Measurements from ENCODE around the gene PSMC3.

Gene PSMC3

GRCh38 chr11:47426062-47426956 is at the start of gene PSMC3:
PSMC3 (minus strand) TSS chr11:47426439; CDS start chr11:47426279, 160 bp downstream.
- DNase-seq: peak; percentile 91

- no peak for DNase-seq
Measured at GRCh38 chr11:47470671-47471070, 44.4 kb upstream of the PSMC3 start.

GRCh38 chr11:47469361-47470179 is 43.3 kb upstream of the PSMC3 start:
- no peak for DNase-seq

DNA sequence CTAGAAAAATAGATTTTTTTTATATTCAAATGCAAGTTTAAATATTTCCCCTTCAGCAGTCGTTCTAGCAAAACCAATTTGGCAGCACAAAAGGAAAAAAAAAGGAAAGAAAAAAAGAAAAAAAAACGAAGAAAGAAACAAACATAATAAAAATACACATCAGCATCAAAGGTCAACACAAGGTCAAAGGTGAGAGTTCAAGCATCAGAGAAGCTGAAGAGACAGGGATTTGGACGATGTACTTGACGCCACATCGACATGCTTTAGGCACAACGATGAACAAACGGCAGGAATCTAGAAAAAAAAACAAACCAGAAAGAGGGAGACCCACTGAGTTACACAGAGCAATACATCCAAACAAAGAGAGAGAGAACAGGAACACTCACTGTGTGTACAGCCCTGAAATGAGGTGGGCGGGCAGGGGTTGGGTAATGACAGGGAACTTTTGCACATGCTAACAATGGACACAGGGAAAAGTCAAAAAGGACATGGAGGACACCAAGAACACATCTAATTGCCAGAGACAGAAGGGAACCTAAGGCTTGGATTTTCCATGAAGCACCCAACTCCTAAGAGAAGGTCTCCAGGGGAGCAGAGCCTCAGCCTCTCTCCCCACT is 42.5 kb upstream of the PSMC3 start:
- no peak for DNase-seq

- DNase-seq: peak; percentile 91
Measured at GRCh38 chr11:47467357-47467756, 41.1 kb upstream of the PSMC3 start.

DNA sequence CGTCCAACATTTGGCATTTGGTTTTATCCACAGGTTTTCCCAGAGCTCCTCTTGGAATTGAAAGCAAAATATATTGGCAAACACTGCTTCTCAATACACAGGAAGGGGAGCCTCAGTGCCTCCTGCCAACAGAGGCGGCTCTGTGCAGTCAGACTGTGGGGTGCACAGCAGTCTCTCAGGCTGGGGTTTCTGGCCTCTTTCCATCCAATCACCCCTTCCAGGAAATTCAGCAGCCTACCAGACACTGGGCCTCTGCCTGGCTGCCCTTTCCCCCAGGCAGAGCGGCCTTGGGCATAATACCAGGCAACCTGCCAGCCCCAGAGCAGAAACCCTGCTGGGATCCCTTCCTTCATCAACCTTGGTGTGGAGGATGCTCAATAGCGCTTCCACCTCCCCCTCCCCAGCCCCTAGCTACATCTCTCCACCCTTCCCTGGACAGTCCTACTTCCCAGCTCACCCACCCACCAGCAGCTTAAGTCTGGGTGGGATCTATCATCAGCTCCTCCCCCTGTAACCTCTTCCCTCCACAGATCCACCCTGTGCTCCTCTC is 40.5 kb upstream of the PSMC3 start:
- peak; percentile 96 for DNase-seq

- DNase-seq: no peak
Measured at GRCh38 chr11:47466201-47466600, 40.0 kb upstream of the PSMC3 start.

- peak; percentile 14 for DNase-seq
Measured at GRCh38 chr11:47464483-47464882, 38.2 kb upstream of the PSMC3 start.

DNA sequence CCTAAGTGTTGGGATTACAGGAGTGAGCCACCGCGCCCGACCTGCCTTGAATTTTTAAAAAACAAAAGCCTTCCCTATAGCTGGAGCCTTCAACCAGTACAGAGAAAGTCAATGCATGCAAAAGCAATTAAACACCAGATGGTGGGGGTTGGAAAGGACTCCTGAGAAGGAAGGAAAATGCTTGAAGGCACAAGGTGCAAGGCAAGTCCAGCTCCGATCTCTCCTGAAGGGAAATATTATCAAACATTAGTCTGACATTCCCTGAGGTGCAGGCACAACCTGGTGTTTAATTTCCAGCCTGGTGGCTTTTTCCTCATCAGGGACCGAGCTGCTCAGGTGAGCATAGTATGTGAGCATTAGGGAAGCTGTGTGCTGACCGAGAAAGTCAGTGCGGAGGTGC is 35.6 kb upstream of the PSMC3 start:
- DNase-seq: no peak

- DNase-seq: no peak
Measured at GRCh38 chr11:47460571-47461235, 34.5 kb upstream of the PSMC3 start.

DNA sequence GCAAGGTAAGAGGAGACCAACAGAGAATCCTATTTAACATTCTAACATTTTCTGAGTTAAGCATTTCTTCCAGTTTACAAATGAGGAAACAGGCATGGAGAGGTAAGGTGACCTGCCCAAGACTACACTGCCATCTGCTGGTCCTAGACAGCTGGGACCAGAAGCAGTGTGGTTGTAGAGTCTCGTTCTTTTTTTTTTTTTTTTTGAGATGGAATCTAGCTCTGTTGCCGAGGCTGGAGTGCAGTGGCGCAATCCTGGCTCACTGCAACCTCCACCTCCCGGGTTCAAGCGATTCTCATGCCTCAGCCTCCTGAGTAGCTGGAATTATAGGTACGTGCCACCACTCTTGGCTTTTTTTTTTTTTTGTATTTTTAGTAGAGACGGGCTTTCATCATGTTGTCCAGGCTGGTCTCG is 28.0 kb upstream of the PSMC3 start:
- peak; percentile 71 for DNase-seq

GRCh38 chr11:47453365-47453764 is 27.1 kb upstream of the PSMC3 start:
- no peak for DNase-seq

- no peak for DNase-seq
Measured at GRCh38 chr11:47451990-47452389, 25.8 kb upstream of the PSMC3 start.

DNA sequence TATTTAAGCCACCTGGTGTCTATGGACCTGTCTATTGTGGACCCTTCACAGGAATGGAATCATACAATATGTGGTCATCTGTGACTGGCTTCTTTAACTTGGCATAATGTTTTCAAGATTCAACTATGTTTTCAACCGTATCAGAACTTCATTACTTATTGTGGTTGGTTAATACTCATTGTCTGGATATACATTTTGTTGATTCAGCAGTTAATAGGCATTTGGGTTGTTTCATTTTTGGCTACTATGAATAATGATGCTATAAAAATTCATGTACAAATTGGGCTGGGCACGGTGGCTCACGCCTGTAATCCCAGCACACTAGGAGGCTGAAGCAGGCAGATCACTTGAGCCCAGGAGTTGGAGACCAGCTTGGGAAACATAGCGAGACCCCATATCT is 25.2 kb upstream of the PSMC3 start:
- DNase-seq: no peak

GRCh38 chr11:47449541-47449940 is 23.3 kb upstream of the PSMC3 start:
- no peak for DNase-seq

- no peak for DNase-seq
Measured at GRCh38 chr11:47448566-47449427, 22.6 kb upstream of the PSMC3 start, which contains the start of gene RAPSN. RAPSN (minus strand) TSS chr11:47449136; CDS start chr11:47448964, 172 bp downstream.

DNA sequence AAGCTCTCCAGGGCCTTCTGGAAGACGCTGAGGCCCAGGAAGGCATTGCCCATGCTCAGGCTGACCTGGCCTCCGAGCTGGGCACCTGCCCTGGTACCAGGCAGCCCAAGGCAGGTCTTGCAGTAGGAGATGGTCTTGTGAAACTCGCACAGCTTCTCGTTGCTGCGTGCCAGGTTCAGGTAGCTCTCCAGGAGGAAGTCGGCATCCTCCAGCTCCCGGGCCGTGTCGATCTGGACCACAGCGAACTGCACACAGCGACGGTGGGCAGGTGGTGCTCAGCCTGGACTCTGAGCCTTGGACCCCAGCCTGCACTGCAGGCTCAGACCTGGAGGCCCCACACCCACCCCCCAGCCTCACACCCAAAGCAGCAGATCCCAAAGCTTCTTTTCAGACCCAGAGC is 21.7 kb upstream of the PSMC3 start:
- no peak for DNase-seq

DNA sequence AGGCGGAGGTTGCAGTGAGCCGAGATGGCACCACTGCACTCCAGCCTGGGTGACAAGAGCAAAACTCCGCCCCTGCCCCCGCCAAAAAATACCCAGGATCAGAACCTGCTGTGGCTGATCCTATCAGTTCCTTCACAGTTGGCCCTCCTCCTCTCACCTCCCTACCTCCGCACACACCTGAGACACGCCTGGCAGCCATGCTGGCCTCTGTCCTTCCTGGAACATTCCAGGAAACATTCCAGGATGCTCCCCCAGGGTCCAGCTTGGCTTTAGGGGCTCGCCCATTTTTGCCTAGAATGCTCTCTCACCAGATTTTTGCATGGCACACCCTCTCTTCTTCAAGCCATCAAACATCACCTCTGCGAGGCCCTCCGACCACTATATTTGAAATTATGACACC is 20.6 kb upstream of the PSMC3 start:
- DNase-seq: no peak

DNA sequence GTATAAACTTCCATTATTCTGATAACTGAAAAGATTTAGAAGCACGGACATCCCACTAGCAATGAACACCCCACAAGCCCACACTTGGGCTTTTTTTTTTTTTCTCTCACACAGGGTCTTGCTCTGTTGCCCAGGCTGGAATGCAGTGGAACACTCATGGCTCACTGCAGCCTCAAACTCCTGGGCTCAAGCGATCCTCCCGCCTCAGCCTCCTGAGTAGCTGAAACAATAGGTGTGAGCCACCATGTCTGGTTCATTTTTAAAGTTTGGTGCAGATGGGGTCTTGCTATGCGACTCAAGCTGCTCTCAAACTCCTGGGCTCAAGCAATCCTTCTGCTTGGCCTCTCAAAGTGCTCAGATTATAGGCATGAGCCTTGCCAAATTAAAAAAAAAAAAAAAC is 19.6 kb upstream of the PSMC3 start:
- no peak for DNase-seq

DNA sequence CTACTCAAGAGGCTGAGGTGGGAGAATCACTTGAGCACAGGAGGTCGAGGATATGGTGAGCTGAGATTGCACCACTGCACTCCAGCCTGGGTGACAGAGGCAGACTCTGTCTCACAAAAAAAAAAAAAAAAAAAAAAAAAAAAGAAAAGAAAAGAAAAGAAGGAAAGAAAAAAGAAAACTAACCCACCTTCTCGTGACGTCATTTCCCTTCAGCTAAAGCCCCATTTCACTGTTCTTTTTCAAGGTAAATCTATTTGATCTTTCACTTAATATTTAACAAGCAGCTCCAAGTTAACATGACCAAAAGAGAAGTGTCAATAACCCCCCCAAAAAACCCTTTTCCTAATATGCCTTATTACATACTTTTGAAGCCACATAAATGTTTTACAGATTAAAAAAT is 17.6 kb upstream of the PSMC3 start:
- no peak for DNase-seq

- DNase-seq: peak; percentile 11
Measured at GRCh38 chr11:47443028-47443700, 16.9 kb upstream of the PSMC3 start.

Measured in NCI-H2081 treated with DMSO at 0.1 percent for 48 hours (cell line).